NCI-H2196 treated with DMSO at 0.1 percent for 48 hours (cell line): ENCODE measurements around the gene NRIP3.

ENCODE experiments used
- DNase-seq: peaks from one replicate; lab custom pipeline; 2025; ENCODE audit not compliant: unreplicated experiment; lab: John Stamatoyannopoulos, UW

The NRIP3 gene

GRCh38 chr11:8933931-8934330 lies 69.9 kb downstream of the NRIP3 start:
- no peak for DNase-seq

- peak; percentile 9 for DNase-seq
Measured at GRCh38 chr11:8932564-8933180, 71.1 kb downstream of the NRIP3 start, which contains the start of gene C11orf16. Gene C11orf16 (minus strand): TSS chr11:8932947. CDS start chr11:8932308, 639 bp downstream.
